SK-N-SH (cell line): ENCODE measurements around the gene PAPOLB.

Source experiments
- CTCF ChIP-seq: fragments of 200-600 bp; sonication (generic); IDR thresholded peaks from 2 replicates; pipeline ENCODE4 v1.6.1; 2017; ENCODE audit warnings: antibody characterized with exemption, mild to moderate bottlenecking, moderate library complexity
- POLR2AphosphoS5 ChIP-seq: IDR thresholded peaks from 2 replicates; pipeline ENCODE4 v1.6.1; 2012; ENCODE audit warnings: low read depth, low read length
- SMC3 ChIP-seq: IDR thresholded peaks from 2 replicates; pipeline ENCODE4 v1.6.1; 2012; ENCODE audit warnings: low read depth, low read length, improper control_type of control experiment
- TF ChIP-seq, protein P1 (sequence below): IDR thresholded peaks from 2 replicates; pipeline ENCODE4 v1.4.0; 2012; ENCODE audit warnings: low read depth, borderline replicate concordance

- TF ChIP-seq, protein P1, sequence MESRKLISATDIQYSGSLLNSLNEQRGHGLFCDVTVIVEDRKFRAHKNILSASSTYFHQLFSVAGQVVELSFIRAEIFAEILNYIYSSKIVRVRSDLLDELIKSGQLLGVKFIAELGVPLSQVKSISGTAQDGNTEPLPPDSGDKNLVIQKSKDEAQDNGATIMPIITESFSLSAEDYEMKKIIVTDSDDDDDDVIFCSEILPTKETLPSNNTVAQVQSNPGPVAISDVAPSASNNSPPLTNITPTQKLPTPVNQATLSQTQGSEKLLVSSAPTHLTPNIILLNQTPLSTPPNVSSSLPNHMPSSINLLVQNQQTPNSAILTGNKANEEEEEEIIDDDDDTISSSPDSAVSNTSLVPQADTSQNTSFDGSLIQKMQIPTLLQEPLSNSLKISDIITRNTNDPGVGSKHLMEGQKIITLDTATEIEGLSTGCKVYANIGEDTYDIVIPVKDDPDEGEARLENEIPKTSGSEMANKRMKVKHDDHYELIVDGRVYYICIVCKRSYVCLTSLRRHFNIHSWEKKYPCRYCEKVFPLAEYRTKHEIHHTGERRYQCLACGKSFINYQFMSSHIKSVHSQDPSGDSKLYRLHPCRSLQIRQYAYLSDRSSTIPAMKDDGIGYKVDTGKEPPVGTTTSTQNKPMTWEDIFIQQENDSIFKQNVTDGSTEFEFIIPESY, result no peak
- TF ChIP-seq CTCF (no peak), POLR2AphosphoS5 (no peak), SMC3 (no peak)
Measured at GRCh38 chr7:4823441-4824119, 38.2 kb downstream of the PAPOLB start.
